IMR-90 (cell line): ENCODE results near the gene NOP9. TPM values are rescaled to one million over a fixed set of nuclear protein-coding genes. Genes with fewer than 3 reads are reported as not detected.

Experiments used
- ATAC-seq: fragments of 200-7000 bp; cut with Tn5 transposase; 2 replicates; pipeline ENCODE4 v1.9.1; 2020; ENCODE audit warnings: low read depth, mild to moderate bottlenecking, moderate library complexity
- BruUV-seq: library from RNA; stranded (reverse); fragments of 400-500 nt; replicated peaks from 2 replicates; lab custom pipeline; 2021; lab: Mats Ljungman, UMichigan
- CTCF ChIA-PET: fragments of 300-600 bp; formaldehyde crosslinking; extraction: SDS; loops from one replicate; lab custom pipeline; 2021; ENCODE audit warnings: antibody characterized with exemption; lab: Yijun Ruan, JAX
- POLR2A ChIA-PET: fragments of 300-600 bp; sonication (Branson Sonifier 250); formaldehyde crosslinking; loops from one replicate; lab custom pipeline; 2022; ENCODE audit warnings: antibody characterized with exemption; ENCODE audit not compliant: unreplicated experiment; lab: Charles Lee
- DNase-seq: peaks from one replicate; pipeline ENCODE4 v3.0.0; 2013
- H2AFZ ChIP-seq: replicated peaks from 2 replicates; pipeline ENCODE3; 2013; ENCODE audit warnings: low read length, mild to moderate bottlenecking; ENCODE audit not compliant: poor library complexity
- H2AK5ac ChIP-seq: 2 replicates; pipeline ENCODE4 v1.6.1; 2013; ENCODE audit warnings: low read depth, low read length, inconsistent platforms
- H2AK9ac ChIP-seq: replicated peaks from 2 replicates; pipeline ENCODE3; 2013; ENCODE audit warnings: mild to moderate bottlenecking, low read depth, low read length, moderate library complexity; ENCODE audit not compliant: poor library complexity
- H2BK120ac ChIP-seq: 2 replicates; pipeline ENCODE4 v1.6.1; 2013; ENCODE audit warnings: low read depth, low read length, inconsistent platforms
- H2BK15ac ChIP-seq: 3 replicates; pipeline ENCODE4 v1.6.1; 2013; ENCODE audit warnings: low read depth, low read length, inconsistent platforms
- H2BK20ac ChIP-seq: 2 replicates; pipeline ENCODE4 v1.6.1; 2013; ENCODE audit warnings: low read depth, mild to moderate bottlenecking, inconsistent platforms, low read length, moderate library complexity
- H2BK5ac ChIP-seq: 2 replicates; pipeline ENCODE4 v1.6.1; 2013; ENCODE audit warnings: mild to moderate bottlenecking, low read depth, low read length, inconsistent platforms; ENCODE audit not compliant: poor library complexity, severe bottlenecking
- H3K14ac ChIP-seq: replicated peaks from 2 replicates; pipeline ENCODE4 v1.6.1; 2013; ENCODE audit warnings: low read depth, low read length, inconsistent platforms
- H3K18ac ChIP-seq: 2 replicates; pipeline ENCODE4 v1.6.1; 2013; ENCODE audit warnings: low read depth, low read length, control low read depth
- H3K23ac ChIP-seq: 2 replicates; pipeline ENCODE4 v1.6.1; 2013; ENCODE audit warnings: low read depth, low read length, inconsistent platforms
- H3K27ac ChIP-seq: 2 replicates; pipeline ENCODE4 v1.5.1; 2013; ENCODE audit warnings: mild to moderate bottlenecking, control low read depth, low read length; ENCODE audit not compliant: insufficient read depth
- H3K27me3 ChIP-seq: 2 replicates; pipeline ENCODE4 v1.6.1; 2013; ENCODE audit warnings: low read length; ENCODE audit not compliant: control insufficient read depth, insufficient read depth
- H3K36me3 ChIP-seq: 2 replicates; pipeline ENCODE4 v1.6.1; 2013; ENCODE audit warnings: low read length, mixed read lengths; ENCODE audit not compliant: control insufficient read depth, insufficient read depth
- H3K4ac ChIP-seq: 2 replicates; pipeline ENCODE4 v1.6.1; 2013; ENCODE audit warnings: low read depth, low read length, inconsistent platforms
- H3K4me1 ChIP-seq: 2 replicates; pipeline ENCODE4 v1.6.1; 2013; ENCODE audit warnings: low read length, mixed read lengths; ENCODE audit not compliant: control insufficient read depth, insufficient read depth
- H3K4me2 ChIP-seq: 2 replicates; pipeline ENCODE4 v1.6.1; 2013; ENCODE audit warnings: low read depth, mild to moderate bottlenecking, control low read depth, low read length, moderate library complexity
- H3K4me3 ChIP-seq: 2 replicates; pipeline ENCODE4 v1.5.1; 2013; ENCODE audit warnings: low read depth, mild to moderate bottlenecking, control low read depth, low read length, moderate library complexity; ENCODE audit not compliant: insufficient read depth
- H3K56ac ChIP-seq: 2 replicates; pipeline ENCODE4 v1.6.1; 2013; ENCODE audit warnings: low read length, inconsistent platforms; ENCODE audit not compliant: insufficient read depth; ENCODE audit errors: extremely low read depth
- H3K79me1 ChIP-seq, 2 experiments: 2 replicates each; pipeline ENCODE4 v1.6.1; 2013; ENCODE audit warnings: low read length in 2 of 2, inconsistent platforms in 1 of 2, low read depth in 1 of 2
- H3K9ac ChIP-seq: 2 replicates; pipeline ENCODE4 v1.6.1; 2013; ENCODE audit warnings: low read depth, low read length, control low read depth
- H3K9me1 ChIP-seq: 2 replicates; pipeline ENCODE4 v1.6.1; 2013; ENCODE audit warnings: low read length, inconsistent platforms; ENCODE audit not compliant: insufficient read depth
- H3K9me3 ChIP-seq: 2 replicates; pipeline ENCODE4 v1.6.1; 2013; ENCODE audit warnings: low read length; ENCODE audit not compliant: control insufficient read depth, insufficient read depth
- H4K20me1 ChIP-seq: 2 replicates; pipeline ENCODE4 v1.6.1; 2013; ENCODE audit warnings: low read length, inconsistent platforms; ENCODE audit not compliant: insufficient read depth
- H4K5ac ChIP-seq: 2 replicates; pipeline ENCODE4 v1.6.1; 2013; ENCODE audit warnings: mild to moderate bottlenecking, low read depth, low read length, control low read depth
- H4K8ac ChIP-seq, 2 experiments: 2 replicates each; pipeline ENCODE4 v1.6.1; 2013; ENCODE audit warnings: low read depth in 2 of 2, low read length in 2 of 2, control low read depth in 1 of 2, inconsistent platforms in 1 of 2
- H4K91ac ChIP-seq: 2 replicates; pipeline ENCODE4 v1.6.1; 2013; ENCODE audit warnings: low read depth, low read length, inconsistent platforms; ENCODE audit not compliant: insufficient read depth
- BHLHE40 ChIP-seq: fragments of 150-350 bp; IDR thresholded peaks from 2 replicates; pipeline ENCODE4 v1.6.1; 2016; ENCODE audit warnings: mild to moderate bottlenecking, low read depth, low read length
- CEBPB ChIP-seq: IDR thresholded peaks from 2 replicates; pipeline ENCODE4 v1.6.1; 2012; ENCODE audit warnings: low read depth, low read length, improper control_type of control experiment
- FOS ChIP-seq: fragments of 150-350 bp; IDR thresholded peaks from 2 replicates; pipeline ENCODE4 v1.6.1; 2016; ENCODE audit warnings: low read depth, low read length
- MAFK ChIP-seq: IDR thresholded peaks from 2 replicates; pipeline ENCODE4 v1.6.1; 2012; ENCODE audit warnings: low read depth, low read length, improper control_type of control experiment
- NFE2L2 ChIP-seq: fragments of 150-350 bp; IDR thresholded peaks from 2 replicates; pipeline ENCODE4 v1.6.1; 2016; ENCODE audit warnings: low read depth, mild to moderate bottlenecking, low read length
- POLR2A ChIP-seq: IDR thresholded peaks from 2 replicates; pipeline ENCODE4 v1.6.1; 2012; ENCODE audit warnings: mild to moderate bottlenecking, low read depth, low read length
- RAD21 ChIP-seq: IDR thresholded peaks from 2 replicates; pipeline ENCODE4 v1.6.1; 2012; ENCODE audit warnings: low read length, improper control_type of control experiment
- RCOR1 ChIP-seq: IDR thresholded peaks from 2 replicates; pipeline ENCODE4 v1.6.1; 2012; ENCODE audit warnings: mild to moderate bottlenecking, low read length, improper control_type of control experiment; ENCODE audit not compliant: insufficient replicate concordance
- RFX5 ChIP-seq: IDR thresholded peaks from 2 replicates; pipeline ENCODE4 v1.8.0; 2012; ENCODE audit warnings: low read depth, mild to moderate bottlenecking, low read length, moderate library complexity
- SMC3 ChIP-seq: fragments of 150-350 bp; IDR thresholded peaks from 2 replicates; pipeline ENCODE4 v1.6.1; 2016; ENCODE audit warnings: low read depth, mild to moderate bottlenecking, antibody characterized with exemption, low read length, moderate library complexity
- WGBS, 2 experiments: methylation state at CpG; one replicate each; pipeline versions ENCODE4 v1.1.5 to v1.1.7; 2013; ENCODE audit warnings: missing lambda C conversion rate in 2 of 2; ENCODE audit not compliant: insufficient read length in 1 of 2; ENCODE audit errors: extremely low coverage in 2 of 2; 5-methylcytosine and 5-hydroxymethylcytosine counted together
- dilution Hi-C: fragments of 300-500 bp; cut with HindIII; formaldehyde crosslinking; loops from one replicate; pipeline ENCODE4 v1.14.3; 2018; ENCODE audit warnings: low sequenced_read_pairs; ENCODE audit not compliant: unreplicated experiment
- in situ Hi-C: fragments of 300-500 bp; cut with MboI; formaldehyde crosslinking; loops from 3 replicates; pipeline ENCODE4 v1.14.3; 2019; ENCODE audit warnings: low sequenced_read_pairs, inconsistent platforms, mixed read lengths
- intact Hi-C: fragments of 100-400 bp; cut with micrococcal nuclease; formaldehyde crosslinking; loops from 2 replicates; pipeline ENCODE4 v1.10.0; 2022
- polyA plus RNA-seq, 3 experiments: library from polyadenylated mRNA; depleted of rRNA; stranded (reverse); fragments of >200 nt; gene quantifications; 2 replicates each; pipeline ENCODE4 v1.2.3, GENCODE V29; 2012; ENCODE audit warnings: low replicate concordance in 1 of 3
- total RNA-seq: library from RNA; depleted of rRNA; stranded (reverse); fragments of >200 nt; gene quantifications from 2 replicates; pipeline ENCODE4 v1.2.3, GENCODE V29; 2012
- TF ChIP-seq, protein P1 (sequence below): conservative IDR thresholded peaks from 2 replicates; pipeline ENCODE4 v1.5.1; 2012; ENCODE audit warnings: mild to moderate bottlenecking, low read depth, low read length, improper control_type of control experiment
- TF ChIP-seq, protein P2 (sequence below): fragments of 150-350 bp; IDR thresholded peaks from 2 replicates; pipeline ENCODE4 v1.6.1; 2017; ENCODE audit warnings: mild to moderate bottlenecking, antibody characterized with exemption, low read length, low read depth

NOP9 gene
- total and polyA plus RNA-seq, 2 of the 4 experiments (the other 2 are of a cell fraction), result 11.8 to 25.8 TPM

DNA sequence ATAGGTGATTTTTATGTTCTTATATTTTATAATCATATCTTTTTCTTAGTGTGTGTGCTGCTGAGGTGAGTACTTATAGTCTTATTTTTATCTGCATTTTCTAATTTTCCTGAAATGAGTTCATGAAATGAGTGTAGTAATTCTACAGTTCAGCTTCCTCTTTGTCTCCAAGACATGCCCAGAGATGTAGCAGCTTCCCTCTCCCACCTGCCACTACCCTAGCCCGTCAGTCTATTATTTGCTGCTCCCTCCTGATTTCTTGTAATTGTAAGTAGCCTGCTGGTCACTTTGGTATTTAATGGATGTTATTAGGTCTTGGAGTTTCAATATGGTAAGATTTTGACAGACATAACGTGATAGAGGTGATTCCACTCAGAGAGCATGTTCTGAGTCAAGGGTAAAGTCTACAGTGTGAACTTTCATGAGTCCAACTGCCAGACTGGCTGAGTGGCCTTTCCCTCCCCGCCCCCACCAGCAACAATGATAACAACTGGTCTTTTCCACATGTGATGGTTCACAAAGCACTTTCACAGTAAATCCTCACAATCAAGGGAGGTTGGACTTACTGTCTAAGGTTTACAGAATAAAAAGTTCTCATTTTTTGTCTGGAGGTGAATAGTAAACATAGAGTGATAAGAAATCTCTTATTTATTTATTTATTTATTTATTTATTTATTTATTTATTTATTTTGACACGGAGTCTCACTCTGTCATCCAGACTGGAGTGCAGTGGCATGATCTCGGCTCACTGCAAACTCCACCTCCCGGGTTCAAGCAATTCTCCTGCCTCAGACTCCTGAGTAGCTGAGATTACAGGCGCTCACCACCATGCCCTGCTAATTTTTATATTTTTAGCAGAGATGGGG lies 44.4 kb downstream of the NOP9 start (continued):
- no peak for TF ChIP-seq RCOR1

DNA sequence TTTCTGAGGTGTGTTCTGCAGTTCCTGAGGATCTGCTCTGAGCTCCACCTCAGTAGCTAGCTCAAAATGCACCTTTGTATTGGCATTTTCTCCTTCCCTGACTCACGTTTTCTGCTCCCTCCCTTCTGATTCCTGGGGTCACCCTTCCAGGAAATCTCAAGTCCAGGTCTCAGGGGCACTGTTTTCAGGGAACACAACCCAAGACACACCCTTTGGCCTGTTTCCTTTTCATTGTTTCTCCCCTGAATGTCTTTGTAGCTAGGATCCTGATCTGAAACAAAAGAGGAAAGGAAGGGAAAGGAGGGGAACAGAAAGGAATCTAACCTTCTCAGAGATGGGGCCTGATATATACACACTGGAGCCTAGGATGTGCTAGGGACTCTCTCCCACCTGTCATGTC lies 47.5 kb downstream of the NOP9 start:
- Histone ChIP-seq H4K5ac (no peak overlapping the region), H2AK5ac (no peak overlapping the region), H2BK15ac (no peak overlapping the region), H2BK5ac (no peak overlapping the region), H3K23ac (no peak overlapping the region), H3K27ac (no peak overlapping the region), H3K9me1 (no peaks in the 10 kb centered on the region), H3K18ac (no peak overlapping the region), H3K27me3 (peaks cover 41% of the 10 kb centered on the region), H3K56ac (no peak overlapping the region), H2AFZ (no peak overlapping the region), H4K91ac (no peak overlapping the region), H4K8ac (no peak overlapping the region), H2BK20ac (no peak overlapping the region), H3K36me3 (no peaks in the 10 kb centered on the region), H4K20me1 (no peaks in the 10 kb centered on the region), H3K14ac (no peak overlapping the region), H2BK120ac (no peak overlapping the region), H3K4me3 (no peak overlapping the region), H3K79me1 (no peaks in the 10 kb centered on the region), H3K4ac (no peak overlapping the region), H2AK9ac (no peak overlapping the region), H3K9me3 (no peaks in the 10 kb centered on the region), H3K4me1 (peaks cover 3% of the 10 kb centered on the region), H3K9ac (no peak overlapping the region), H3K4me2 (no peak overlapping the region)
- TF ChIP-seq, protein P1, sequence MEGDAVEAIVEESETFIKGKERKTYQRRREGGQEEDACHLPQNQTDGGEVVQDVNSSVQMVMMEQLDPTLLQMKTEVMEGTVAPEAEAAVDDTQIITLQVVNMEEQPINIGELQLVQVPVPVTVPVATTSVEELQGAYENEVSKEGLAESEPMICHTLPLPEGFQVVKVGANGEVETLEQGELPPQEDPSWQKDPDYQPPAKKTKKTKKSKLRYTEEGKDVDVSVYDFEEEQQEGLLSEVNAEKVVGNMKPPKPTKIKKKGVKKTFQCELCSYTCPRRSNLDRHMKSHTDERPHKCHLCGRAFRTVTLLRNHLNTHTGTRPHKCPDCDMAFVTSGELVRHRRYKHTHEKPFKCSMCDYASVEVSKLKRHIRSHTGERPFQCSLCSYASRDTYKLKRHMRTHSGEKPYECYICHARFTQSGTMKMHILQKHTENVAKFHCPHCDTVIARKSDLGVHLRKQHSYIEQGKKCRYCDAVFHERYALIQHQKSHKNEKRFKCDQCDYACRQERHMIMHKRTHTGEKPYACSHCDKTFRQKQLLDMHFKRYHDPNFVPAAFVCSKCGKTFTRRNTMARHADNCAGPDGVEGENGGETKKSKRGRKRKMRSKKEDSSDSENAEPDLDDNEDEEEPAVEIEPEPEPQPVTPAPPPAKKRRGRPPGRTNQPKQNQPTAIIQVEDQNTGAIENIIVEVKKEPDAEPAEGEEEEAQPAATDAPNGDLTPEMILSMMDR, result no peak
- TF ChIP-seq CEBPB (no peak), NFE2L2 (no peak), POLR2A (no peak), SMC3 (no peak), MAFK (no peak), FOS (no peak), RFX5 (no peak), RAD21 (no peak), BHLHE40 (no peak)
- TF ChIP-seq, protein P2, sequence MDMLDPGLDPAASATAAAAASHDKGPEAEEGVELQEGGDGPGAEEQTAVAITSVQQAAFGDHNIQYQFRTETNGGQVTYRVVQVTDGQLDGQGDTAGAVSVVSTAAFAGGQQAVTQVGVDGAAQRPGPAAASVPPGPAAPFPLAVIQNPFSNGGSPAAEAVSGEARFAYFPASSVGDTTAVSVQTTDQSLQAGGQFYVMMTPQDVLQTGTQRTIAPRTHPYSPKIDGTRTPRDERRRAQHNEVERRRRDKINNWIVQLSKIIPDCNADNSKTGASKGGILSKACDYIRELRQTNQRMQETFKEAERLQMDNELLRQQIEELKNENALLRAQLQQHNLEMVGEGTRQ, result no peak
- ChIA-PET POLR2A (no interaction called here), CTCF (interaction anchor here (1.2 kb wide), 2 partner anchors 10 to 14 kb away, joined by 4 to 6 read pairs; no protein-coding TSS in a partner anchor)
- dilution Hi-C loops (no loop called here), in situ Hi-C loops (no loop called here), intact Hi-C loops (no loop called here)
- no TSS peak for BruUV-seq
- ATAC-seq (no peak), DNase-seq (no peak)
- 0% methylated on average over 1 of the region's 1 CpG; no CpG with 5 or more reads in 1 of the 2 experiments for WGBS, 2 experiments
